NCI-H82 (cell line): ENCODE measurements around the gene ZNF609.
A peak's percentile ranks its signal among the peaks of the same experiment; 100 is the strongest.

Source experiments
- DNase-seq: peaks from one replicate; lab custom pipeline; 2025; lab: John Stamatoyannopoulos, UW

ZNF609 gene

DNA sequence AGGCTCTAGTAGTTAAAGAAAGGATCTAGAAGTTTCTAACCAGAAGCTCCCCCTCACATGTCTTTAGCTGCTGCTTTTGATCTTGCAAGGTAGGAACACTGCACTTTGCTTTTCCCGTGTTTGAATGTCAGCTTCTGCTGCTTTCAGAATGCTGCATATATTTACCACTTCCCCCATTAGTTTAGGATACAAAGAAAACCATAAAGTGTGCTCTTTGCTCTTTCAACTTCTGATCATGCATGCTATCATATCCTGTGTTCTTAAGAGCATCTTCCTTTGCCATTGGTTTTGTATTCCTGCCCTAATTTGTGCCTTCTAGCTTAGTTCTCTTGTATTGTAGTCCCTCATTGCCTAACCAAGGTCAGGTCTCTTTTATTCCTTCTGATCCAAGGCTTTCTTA lies 43.3 kb downstream of the ZNF609 start:
- no peak for DNase-seq

DNA sequence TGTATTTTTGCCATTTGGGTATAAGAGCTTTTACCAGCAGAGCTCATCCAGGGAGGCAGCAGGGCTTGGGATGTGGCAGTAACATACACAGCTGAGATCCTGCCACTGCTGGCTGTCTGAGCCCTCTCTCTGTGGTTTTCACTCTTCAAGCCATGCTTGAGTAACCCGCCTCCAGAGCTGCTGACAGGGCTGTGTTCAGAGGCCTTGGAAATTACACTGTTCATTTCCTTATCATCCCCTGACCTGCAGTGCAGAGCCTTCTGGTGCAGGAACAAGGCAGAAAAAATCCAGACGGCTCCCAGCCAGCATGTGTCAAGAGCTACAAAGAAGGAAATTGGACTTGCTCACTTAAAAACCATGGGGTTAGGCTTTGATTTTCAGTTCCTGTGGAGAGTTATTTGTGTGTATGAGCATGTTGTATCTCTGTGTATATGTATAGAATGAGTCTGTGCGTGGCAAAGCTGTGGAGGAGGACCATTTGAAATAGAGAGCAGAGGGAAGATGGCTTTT lies 47.0 kb downstream of the ZNF609 start:
- peak; percentile 74 for DNase-seq

DNA sequence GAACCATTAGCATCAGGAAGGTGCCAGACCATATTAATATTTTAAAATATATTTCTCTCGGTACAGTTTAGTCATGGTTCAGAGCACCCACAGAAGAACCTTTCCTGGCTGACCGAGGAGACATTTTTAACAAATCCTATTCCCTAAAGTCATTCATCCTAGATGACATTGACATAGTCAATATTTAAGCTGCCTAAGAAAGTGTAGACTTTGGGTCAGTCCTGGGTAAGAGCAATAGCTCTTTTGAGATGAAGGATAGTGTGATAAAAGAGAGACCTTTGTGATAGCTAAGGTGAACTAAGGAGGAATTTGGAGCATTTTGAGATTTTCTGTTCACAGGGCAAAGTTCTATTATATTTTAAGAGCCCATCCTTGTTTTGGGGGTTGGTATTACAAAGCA lies 47.5 kb downstream of the ZNF609 start:
- DNase-seq, result no peak

DNA sequence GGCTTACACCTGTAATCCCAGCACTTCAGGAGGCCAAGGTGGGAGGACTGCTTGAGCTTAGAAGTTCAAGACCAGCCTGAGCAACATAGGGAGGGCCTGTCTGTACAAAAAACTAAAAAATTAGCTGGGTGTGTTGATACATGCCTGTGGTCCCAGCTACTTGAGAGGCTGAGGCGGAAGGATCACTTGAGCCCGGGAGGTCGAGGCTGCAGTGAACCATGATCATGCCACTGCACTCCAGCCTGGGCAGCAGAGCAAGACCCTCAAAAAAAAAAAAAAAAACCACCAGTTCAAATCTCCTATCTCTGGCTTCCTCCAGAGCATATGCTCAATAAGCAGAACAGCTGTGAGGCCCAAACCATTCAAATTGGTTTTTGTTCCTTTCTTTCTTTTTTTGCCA lies 53.4 kb downstream of the ZNF609 start:
- no peak for DNase-seq

DNA sequence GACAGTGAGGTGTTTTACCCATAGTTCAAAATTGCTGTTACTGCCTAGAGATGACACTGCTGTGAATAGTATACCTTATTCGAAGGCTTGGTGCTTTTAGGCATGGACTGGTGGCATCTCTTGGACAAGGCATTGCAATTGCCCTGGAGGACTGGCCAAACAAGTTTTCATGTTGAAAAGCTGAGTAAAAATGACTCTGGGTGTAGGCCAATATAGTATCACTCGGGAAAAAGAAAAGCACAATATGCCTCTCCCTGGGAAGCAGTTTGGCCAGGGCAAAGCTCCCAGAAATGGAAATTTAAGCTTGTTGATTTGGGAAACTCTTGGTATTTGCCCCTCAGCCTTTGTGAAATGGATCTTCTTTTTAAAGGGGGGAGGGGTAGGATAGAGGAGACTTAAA lies 54.8 kb downstream of the ZNF609 start:
- peak; percentile 79 for DNase-seq

DNA sequence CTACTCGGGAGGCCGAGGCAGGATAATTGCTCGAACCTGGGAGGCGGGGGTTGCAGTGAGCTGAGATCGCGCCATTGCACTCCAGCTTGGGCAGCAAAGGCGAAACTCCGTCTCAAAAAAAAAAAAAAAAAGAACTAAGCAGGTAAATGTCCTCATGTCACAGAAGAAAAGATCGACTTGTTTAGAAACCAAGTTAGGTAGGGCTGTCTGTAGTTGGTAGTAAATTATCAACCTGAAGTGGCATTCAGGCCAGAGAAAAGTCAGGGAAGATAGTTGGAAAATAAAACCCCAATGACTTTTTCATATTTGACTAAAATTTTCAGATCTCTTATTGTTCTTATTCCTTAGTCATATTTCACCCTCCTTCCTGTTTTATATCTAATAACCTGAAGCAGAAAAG lies 55.4 kb downstream of the ZNF609 start:
- no peak for DNase-seq

DNA sequence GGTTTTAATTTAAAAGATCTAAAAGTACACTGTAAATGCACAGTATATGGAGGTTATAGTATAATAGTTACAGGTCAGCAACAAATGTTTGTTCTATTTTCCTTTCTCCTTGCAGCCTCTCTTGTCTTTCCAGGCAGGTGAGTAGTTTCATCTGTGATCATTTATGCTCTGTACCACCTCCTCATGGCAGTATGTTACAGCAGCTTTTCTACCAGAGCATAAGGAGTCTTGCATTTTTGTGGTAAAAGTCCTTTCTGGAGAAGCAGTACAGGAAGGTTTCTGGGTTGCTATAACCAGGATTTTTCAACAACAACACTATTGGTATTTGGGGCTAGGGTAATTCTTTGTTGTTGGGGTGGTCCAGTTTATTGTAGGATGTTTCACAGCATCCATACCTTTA lies 59.5 kb downstream of the ZNF609 start:
- peak; percentile 22 for DNase-seq

DNA sequence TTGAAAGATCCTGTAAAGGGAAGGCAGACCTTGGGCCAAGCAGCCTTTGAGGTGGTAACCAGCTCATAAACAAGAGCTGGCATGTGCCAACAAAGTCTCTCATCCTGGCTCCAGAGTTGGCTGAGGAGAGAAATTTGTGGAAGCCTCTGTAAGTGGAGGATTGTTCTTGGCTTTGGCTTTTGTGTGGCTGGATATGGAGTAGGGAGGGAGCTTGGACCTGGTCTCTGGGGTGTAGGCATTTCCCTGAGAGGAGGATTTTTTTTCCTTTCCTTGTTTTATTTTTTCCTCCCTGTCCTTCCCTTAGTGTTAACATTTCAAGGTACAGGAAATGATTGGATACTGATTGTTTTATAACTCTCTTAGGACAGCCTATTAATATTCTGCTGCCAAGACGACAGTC lies 60.8 kb downstream of the ZNF609 start:
- DNase-seq, result peak; percentile 53

DNA sequence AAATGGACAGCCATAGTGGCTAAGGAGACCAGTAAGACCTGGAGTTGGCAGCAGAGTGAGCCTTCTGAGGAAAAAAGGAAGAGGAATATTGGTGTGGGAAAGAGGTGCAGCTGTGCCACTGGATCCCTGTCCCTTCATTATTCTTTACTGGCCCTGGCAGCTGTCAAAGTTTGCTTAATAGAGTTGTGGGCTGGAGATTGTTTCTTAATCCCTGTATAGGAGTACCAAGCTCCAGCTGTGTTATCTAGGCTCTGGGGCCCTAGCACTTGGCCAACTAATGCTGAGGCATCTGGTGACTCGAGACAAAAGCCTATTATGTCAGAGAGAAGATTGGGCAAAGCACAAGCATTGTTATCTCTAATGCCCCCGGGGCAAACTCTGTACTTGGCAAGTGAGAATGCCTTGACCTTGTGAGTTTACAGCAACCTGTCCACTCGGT lies 61.4 kb downstream of the ZNF609 start:
- DNase-seq, result peak; percentile 100

DNA sequence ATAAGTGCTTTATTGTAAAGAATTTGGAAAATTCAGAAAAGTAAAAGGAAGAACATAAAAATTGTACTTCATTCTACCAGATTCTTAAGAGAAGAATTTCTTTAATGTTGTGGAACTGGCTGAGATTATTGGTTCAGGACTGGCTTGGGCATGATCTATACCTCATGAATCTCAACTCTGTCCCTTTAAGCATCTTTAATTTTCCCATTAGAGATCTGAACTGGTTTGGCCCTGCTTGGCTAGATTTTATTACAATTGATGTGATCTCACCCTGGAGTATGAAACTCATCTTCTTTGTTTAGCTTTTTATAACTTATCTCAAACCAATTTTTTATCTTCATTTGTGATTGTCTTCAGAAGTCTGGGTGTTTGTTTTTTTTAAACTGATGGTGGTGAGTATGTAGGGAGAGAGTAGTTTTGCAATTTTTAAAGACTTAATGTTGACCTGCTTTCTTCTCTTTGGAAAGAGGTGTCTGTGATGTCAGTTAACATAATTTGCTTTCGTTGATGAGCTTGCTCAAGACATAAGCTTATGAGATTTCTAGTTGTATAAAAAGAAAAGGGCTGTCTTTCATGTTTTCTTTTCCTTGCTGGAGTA lies 61.9 kb downstream of the ZNF609 start:
- peak; percentile 56 for DNase-seq

DNA sequence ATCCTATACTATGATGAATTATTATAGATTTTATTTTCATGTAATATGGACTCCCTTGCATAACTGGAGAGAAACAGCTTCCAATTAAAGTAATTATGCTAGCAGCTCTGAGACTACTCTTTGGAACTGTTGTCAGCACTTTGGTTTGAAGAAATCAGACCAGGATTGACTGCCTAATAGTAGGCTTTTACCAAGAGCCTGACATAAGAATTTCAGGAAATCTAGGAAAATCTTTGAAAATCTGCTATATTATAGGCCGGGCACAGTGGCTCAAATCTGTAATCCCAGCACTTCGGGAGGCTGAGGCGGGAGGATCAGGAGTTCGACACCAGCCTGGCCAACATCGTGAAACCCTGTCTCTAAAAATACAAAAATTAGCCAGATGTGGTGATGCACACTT lies 62.9 kb downstream of the ZNF609 start:
- no peak for DNase-seq

DNA sequence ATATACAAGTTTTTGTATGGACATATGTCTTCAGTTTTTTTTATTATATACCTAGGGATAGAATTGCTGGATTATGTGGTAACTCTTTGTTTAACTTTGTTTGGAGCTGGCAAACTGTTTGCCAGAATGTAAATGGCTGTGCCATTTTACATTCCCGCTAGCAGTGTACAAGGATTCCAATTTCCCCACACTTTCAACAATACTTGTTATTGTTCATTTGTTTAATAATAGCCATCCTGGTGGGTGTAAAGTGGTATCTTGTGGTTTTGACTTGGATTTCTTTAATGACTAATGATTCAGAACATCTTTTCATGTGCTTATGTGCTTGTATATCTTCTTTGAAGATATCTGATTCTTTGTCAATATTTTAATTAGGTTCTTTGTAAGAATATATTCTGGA lies 64.4 kb downstream of the ZNF609 start:
- DNase-seq, result no peak

DNA sequence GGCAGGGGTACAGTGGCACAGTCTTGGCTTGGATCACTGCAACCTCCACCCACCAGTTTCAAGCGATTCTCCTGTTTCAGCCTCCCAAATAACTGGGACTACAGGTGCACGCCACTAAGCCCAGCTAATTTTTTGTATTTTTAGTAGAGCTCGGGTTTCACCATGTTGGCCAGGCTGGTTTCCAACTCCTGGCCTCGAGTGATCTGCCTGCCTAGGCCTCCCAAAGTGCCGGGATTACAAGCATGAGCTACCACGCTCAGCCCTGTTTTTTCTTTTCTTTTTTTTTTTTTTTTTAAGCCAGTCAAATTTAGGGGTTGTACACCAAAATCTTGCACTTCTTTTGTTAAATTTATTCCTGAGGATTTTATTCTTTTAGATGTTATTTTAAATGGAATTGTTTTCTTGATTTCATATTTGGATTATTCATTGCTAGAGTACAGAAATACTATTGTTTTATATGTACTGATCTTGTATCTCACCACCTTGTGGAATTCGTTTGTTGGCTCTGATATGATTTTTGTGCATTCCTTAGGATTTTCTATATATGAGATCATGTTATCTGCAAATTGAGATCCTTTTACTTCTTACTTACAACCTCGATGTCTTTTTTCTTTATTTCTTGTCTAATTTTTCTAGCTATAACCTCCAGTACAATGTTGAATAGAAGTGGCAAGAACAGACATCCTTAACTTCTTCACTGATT lies 65.6 kb downstream of the ZNF609 start:
- DNase-seq, result no peak

DNA sequence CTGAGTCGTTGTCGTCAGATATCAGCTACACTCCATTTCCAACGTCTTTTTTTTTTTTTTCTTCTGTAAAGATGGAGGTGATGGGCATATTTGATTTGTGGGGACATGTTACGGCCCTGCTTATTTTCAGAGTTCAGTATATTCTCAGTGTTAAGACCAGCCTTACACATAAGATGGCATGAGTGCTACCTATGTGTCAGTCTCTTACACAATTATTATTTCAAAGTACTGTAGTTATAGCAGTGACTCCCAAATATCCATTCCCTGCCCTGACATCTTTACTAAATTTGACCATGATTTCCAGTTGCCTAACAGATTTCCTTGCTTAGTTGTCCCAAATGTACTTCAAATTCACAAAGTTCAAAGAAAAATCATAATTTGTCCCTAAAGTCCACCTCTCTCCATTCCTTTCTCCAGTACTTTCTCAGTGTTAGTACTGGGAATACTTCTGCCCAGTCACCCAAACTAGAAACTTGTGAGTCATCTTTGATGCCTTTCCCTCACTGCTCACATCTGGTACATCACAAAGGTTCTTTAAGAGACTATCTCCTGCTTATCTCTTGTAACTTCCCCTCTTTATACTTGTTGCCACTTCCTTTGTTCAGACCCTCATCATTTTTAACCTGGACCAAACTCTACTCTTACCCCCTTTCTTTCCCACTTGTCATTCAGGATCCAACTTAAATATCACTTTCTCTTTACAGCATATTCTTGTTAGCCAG lies 67.0 kb downstream of the ZNF609 start:
- DNase-seq, result no peak

DNA sequence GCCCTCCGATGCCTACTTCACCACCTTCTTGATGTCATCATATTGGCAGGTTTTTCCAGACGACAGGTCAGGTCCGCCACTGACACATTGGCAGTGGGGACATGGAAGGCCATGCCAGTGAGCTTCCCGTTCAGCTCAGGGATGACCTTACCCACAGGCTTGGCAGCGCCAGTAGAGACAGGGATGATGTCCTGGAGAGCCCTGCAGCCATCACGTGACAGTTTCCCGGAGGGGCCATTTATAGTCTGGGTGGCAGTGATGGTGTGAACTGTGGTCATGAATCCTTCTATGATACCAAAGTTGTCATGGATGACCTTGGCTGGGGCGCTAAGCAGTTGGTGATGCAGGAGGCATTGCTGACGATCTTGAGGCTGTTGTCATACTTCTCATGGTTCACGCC lies 68.5 kb downstream of the ZNF609 start:
- no peak for DNase-seq

DNA sequence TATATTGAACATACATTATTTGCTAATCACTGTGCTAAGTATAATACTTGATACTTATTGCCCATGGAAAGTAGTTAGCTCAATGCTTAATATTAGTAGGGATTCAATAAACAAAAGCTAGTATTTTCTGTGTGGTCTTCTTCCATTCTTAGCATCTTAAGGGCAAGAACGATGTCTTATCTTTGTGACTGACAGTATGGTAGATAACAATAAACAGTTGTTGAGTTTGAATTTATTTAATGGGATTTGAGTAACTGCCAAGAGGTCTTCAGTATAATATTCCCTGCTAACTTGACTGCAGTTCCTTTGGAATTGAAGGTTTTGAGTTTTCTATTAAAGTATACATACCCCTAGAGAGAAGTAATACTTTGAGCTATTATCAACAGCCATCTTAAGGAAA lies 70.1 kb downstream of the ZNF609 start:
- DNase-seq, result no peak

DNA sequence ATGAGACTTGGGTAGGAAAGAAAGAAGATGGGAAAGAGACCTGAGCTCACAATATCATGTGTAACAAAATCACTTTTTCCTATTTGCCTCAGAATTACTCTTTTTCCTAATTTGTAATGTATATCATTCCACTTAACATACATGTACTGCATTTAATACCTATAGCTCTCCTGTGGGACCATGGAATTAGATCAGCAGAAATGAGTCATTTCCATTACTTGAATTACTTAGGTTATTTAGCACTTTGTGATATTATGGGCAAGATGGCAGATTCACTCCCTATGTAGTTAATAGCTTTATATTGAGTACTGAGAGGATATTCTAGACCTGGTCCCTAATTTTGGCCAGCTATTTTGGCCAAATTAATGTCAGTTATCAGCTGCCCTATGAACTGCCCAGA lies 70.5 kb downstream of the ZNF609 start:
- DNase-seq, result no peak

DNA sequence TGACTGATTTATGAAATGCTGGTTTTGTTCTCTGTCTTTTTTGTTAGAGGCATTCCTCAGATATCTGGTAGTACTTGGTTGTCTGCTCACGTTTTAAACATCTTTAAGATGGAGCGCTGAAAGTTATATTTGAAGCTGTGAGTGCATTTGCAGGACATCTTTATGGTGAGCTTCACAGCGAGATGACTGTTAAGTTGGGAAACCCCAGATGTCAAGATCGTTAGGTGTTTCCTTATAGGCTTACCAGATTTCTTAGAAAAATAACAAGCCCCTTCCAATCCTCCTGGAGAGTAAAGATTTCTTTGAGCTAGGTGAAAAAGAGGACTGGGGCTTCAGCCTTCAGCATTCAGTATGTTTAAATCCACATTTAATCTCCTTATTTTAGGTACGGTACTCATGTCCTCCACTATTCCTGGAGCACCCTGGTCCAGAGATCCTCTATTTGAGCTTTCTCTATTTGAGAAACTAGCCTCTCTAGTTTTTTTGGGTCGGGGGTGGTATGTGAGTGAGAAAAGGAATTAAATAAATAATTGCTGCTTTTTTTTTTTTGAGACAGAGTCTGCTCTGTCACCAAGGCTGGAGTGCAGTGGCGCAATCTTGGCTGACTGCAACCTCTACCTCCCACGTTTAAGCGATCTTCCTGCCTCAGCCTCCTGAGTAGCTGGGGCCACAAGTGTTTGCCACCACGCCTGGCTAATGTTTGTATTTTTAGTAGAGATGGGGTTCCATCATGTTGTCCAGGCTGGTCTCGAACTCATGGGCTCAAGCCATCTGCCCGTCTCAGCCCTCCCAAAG lies 72.3 kb downstream of the ZNF609 start:
- DNase-seq, result peak; percentile 37

DNA sequence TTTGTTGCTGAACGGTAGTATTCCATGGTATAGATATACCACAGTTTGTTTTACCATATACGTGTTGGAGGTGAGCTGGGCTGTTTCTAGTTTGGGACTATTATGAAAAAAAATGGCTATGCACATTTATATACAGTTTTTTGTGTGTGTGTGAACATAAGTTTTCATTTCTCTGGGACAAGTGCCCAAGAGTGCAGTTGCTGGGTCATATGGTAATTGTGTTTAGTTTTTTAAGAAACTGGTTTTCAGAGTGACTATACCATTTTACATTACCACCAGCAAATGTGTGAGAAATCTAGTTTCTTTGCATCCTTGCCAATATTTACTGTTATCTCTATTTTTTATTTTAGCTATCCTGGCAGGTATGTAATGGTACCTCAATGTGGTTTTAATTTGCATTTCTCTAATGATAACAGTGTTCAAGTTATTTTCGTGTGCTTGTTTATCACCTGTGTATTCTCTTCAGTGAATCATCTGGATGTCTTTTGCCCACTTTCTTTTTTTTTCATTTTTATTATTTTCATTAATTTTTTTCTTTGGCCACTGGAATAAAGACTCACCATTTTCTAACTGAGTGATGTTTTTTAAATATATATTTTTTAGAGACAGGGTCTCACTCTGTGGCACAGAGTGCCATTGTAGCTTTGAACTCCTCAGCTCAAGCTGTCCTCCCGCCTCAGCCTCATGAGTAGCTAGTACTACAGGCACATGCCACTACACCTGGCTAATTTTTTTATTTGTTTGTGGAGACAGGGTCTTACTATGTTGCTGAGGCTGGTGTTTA lies 75.3 kb downstream of the ZNF609 start:
- DNase-seq, result no peak

DNA sequence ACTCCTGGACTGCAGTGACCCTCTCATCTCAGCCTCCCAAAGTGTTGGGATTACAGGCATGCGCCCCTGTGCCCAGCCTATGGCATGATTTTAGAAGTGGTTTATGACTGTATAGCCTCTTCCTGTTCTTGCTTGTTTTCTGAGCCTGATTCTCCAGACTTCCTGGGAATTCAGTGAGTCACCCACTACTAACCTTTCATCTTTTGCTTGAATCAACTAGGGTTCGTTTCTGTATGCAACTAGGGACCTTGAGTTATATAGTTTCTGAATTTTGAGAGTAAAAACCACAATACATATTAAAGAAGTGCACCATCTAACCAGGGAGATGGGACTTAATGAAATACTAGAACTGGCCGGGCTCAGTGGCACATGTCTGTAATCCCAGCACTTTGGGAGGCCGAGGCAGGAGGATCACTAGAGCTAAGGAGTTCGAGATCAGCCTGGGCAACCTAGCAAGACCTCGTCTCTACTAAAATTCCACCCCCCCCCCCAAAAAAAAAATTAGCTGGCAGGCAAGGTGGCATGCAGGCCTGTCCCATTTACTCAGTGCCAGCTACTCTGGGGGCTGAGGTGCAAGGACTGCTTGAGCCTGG lies 76.0 kb downstream of the ZNF609 start:
- no peak for DNase-seq

DNA sequence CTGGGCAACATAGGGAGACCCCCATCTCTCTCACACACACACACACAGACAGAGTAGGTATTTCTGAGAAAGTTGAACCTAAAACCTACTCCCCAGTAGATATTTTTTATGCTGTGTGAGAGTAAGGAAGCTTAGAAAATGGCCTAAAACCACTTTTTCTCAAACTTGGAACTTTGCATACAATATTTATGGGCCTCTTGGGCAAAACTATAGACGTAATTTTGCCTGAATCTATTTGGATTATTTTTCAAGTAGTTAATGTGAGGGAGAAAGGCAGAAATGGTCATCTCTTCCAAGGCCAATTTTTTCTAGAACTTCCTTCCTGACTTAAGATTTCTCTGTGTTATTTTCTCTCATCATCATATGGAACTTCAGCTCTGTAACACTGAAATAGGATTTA lies 81.7 kb downstream of the ZNF609 start:
- DNase-seq, result no peak
